Neural cell (in vitro differentiated cells): ENCODE measurements around the gene MPC1L.

ENCODE experiments used
- EZH2 ChIP-seq: fragments of 200-600, 300-800 bp; shearing (Covaris generic), sonication (generic); IDR thresholded peaks from 2 replicates; pipeline ENCODE4 v1.6.1; 2014; ENCODE audit warnings: antibody characterized with exemption, low read length, borderline replicate concordance, mild to moderate bottlenecking; ENCODE audit not compliant: insufficient read depth, poor library complexity, severe bottlenecking
- POLR2AphosphoS5 ChIP-seq: IDR thresholded peaks from 2 replicates; pipeline ENCODE4 v1.6.1; 2012
- TF ChIP-seq, protein P1 (sequence below): fragments of 450-650 bp; IDR thresholded peaks from 2 replicates; pipeline ENCODE4 v1.5.1; 2014; ENCODE audit warnings: antibody characterized with exemption, mild to moderate bottlenecking, moderate library complexity; ENCODE audit not compliant: poor library complexity, severe bottlenecking

DNA sequence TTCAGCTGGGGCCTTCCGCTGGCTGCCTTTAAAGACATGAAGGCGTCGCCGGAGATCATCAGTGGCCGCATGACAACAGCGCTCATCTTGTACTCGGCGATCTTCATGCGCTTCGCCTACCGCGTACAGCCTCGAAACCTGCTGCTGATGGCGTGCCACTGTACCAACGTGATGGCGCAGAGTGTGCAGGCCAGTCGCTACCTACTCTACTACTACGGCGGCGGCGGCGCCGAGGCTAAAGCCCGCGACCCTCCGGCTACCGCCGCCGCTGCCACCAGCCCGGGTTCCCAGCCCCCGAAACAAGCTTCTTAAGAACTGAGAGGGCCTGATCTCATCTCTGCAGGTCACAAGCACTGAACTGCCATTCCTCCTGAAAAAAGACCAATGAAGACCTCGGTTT is 437 bp downstream of the MPC1L start:
- TF ChIP-seq, protein P1, sequence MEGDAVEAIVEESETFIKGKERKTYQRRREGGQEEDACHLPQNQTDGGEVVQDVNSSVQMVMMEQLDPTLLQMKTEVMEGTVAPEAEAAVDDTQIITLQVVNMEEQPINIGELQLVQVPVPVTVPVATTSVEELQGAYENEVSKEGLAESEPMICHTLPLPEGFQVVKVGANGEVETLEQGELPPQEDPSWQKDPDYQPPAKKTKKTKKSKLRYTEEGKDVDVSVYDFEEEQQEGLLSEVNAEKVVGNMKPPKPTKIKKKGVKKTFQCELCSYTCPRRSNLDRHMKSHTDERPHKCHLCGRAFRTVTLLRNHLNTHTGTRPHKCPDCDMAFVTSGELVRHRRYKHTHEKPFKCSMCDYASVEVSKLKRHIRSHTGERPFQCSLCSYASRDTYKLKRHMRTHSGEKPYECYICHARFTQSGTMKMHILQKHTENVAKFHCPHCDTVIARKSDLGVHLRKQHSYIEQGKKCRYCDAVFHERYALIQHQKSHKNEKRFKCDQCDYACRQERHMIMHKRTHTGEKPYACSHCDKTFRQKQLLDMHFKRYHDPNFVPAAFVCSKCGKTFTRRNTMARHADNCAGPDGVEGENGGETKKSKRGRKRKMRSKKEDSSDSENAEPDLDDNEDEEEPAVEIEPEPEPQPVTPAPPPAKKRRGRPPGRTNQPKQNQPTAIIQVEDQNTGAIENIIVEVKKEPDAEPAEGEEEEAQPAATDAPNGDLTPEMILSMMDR, result no peak
- TF ChIP-seq EZH2 (no peak), POLR2AphosphoS5 (no peak)
